ENCODE data around the gene DHDH. TPM values are rescaled to one million over a fixed set of nuclear protein-coding genes. Genes with fewer than 3 reads are reported as not detected.

Gene DHDH
- total and polyA plus RNA-seq, 2 of the 13 experiments (the other 11 are each of a cell fraction or from before 2014, with no cell fraction given), result 0.13 to 0.91 TPM

DNA sequence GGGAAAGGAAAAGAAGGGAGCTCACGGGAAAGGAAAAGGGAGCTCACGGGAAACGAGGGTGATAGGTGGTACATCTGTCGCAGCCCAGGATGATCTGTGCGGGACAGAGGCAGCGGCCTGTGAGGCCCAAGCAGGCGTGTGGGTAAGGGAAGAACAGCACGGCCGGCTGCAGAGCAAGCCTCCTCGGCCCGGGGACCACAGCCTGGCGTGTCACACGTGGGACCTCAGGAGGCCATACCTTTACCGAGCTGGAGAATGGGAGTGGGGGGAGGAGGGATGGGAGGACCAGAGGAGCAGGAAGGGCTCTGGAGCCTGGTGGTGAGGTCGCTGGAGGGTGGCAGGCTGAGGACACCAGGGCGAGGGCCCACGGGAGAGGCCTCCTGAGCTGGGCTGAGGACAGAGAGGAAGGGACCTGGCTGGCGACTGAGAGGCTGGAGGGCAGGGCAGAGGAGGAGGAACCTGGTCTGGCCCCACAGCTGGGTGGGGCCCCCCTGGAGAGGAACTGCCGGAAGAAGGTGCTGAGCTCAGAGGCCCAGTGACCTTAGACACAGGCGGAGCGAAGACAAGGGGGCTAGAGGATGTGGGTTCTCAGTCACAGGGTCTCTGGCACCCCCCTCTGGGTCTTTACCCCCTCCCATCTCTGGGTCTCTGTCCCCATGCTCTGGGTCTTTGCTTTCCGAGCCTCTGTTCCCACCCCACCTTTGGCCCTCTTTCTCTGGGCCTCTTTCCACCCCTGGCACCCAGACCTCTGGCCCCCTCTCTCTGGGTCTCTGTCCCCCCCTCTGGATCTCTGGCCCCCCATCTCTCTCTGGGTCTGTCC, 28.7 kb downstream of the DHDH start (continued):
- TF ChIP-seq STAG1 (CRISPR knock-in tag; IDR thresholded peaks at IDR 0.05), result no peak
- TF ChIP-seq, protein P1, sequence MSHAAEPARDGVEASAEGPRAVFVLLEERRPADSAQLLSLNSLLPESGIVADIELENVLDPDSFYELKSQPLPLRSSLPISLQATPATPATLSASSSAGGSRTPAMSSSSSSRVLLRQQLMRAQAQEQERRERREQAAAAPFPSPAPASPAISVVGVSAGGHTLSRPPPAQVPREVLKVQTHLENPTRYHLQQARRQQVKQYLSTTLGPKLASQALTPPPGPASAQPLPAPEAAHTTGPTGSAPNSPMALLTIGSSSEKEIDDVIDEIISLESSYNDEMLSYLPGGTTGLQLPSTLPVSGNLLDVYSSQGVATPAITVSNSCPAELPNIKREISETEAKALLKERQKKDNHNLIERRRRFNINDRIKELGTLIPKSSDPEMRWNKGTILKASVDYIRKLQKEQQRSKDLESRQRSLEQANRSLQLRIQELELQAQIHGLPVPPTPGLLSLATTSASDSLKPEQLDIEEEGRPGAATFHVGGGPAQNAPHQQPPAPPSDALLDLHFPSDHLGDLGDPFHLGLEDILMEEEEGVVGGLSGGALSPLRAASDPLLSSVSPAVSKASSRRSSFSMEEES (CRISPR knock-in tag; IDR thresholded peaks at IDR 0.05), result no peak; the same call in none of the 2 replicates
- 0 out of 2 replicates have a peak, but pooled peaks have one; percentile 21 for TF ChIP-seq FLYWCH1 (CRISPR knock-in tag; IDR thresholded peaks at IDR 0.05)
- no peak for TF ChIP-seq ZNF7 (CRISPR knock-in tag; IDR thresholded peaks at IDR 0.05)
- TF ChIP-seq ZNF883 (CRISPR knock-in tag; IDR thresholded peaks at IDR 0.05; ENCODE audit: not compliant biosample characterization), result peak; percentile 75
- TF ChIP-seq GATA4 (IDR thresholded peaks at IDR 0.05; ENCODE audit: borderline replicate concordance, low read depth), result no peak
- peak; percentile 62 for TF ChIP-seq HNF4A (CRISPR knock-in tag; IDR thresholded peaks at IDR 0.05)
- TF ChIP-seq FOSL2 (CRISPR knock-in tag; IDR thresholded peaks at IDR 0.05), result 0 out of 2 replicates have a peak, but pooled peaks have one; percentile 39
- TF ChIP-seq NKX3-1 (CRISPR knock-in tag; IDR thresholded peaks at IDR 0.05), result no peak; the same call in 1 of the 2 replicates
- TF ChIP-seq, protein P2, sequence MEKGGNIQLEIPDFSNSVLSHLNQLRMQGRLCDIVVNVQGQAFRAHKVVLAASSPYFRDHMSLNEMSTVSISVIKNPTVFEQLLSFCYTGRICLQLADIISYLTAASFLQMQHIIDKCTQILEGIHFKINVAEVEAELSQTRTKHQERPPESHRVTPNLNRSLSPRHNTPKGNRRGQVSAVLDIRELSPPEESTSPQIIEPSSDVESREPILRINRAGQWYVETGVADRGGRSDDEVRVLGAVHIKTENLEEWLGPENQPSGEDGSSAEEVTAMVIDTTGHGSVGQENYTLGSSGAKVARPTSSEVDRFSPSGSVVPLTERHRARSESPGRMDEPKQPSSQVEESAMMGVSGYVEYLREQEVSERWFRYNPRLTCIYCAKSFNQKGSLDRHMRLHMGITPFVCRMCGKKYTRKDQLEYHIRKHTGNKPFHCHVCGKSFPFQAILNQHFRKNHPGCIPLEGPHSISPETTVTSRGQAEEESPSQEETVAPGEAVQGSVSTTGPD (CRISPR knock-in tag; IDR thresholded peaks at IDR 0.05), result no peak
- TF ChIP-seq ZNF234 (CRISPR knock-in tag; conservative IDR thresholded peaks at IDR 0.05), result 0 out of 2 replicates have a peak, but pooled peaks have one; percentile 21
- TF ChIP-seq, protein P3, sequence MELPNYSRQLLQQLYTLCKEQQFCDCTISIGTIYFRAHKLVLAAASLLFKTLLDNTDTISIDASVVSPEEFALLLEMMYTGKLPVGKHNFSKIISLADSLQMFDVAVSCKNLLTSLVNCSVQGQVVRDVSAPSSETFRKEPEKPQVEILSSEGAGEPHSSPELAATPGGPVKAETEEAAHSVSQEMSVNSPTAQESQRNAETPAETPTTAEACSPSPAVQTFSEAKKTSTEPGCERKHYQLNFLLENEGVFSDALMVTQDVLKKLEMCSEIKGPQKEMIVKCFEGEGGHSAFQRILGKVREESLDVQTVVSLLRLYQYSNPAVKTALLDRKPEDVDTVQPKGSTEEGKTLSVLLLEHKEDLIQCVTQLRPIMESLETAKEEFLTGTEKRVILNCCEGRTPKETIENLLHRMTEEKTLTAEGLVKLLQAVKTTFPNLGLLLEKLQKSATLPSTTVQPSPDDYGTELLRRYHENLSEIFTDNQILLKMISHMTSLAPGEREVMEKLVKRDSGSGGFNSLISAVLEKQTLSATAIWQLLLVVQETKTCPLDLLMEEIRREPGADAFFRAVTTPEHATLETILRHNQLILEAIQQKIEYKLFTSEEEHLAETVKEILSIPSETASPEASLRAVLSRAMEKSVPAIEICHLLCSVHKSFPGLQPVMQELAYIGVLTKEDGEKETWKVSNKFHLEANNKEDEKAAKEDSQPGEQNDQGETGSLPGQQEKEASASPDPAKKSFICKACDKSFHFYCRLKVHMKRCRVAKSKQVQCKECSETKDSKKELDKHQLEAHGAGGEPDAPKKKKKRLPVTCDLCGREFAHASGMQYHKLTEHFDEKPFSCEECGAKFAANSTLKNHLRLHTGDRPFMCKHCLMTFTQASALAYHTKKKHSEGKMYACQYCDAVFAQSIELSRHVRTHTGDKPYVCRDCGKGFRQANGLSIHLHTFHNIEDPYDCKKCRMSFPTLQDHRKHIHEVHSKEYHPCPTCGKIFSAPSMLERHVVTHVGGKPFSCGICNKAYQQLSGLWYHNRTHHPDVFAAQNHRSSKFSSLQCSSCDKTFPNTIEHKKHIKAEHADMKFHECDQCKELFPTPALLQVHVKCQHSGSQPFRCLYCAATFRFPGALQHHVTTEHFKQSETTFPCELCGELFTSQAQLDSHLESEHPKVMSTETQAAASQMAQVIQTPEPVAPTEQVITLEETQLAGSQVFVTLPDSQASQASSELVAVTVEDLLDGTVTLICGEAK (IDR thresholded peaks at IDR 0.05), result no peak
- TF ChIP-seq, protein P3 (CRISPR knock-in tag; IDR thresholded peaks at IDR 0.05), result peak; percentile 67; the same call in 1 of the 2 replicates
- TF ChIP-seq, protein P4, sequence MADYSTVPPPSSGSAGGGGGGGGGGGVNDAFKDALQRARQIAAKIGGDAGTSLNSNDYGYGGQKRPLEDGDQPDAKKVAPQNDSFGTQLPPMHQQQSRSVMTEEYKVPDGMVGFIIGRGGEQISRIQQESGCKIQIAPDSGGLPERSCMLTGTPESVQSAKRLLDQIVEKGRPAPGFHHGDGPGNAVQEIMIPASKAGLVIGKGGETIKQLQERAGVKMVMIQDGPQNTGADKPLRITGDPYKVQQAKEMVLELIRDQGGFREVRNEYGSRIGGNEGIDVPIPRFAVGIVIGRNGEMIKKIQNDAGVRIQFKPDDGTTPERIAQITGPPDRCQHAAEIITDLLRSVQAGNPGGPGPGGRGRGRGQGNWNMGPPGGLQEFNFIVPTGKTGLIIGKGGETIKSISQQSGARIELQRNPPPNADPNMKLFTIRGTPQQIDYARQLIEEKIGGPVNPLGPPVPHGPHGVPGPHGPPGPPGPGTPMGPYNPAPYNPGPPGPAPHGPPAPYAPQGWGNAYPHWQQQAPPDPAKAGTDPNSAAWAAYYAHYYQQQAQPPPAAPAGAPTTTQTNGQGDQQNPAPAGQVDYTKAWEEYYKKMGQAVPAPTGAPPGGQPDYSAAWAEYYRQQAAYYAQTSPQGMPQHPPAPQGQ (CRISPR knock-in tag; IDR thresholded peaks at IDR 0.05; ENCODE audit: borderline replicate concordance), result no peak
- peak; percentile 90 for TF ChIP-seq ZNF451 (CRISPR knock-in tag; IDR thresholded peaks at IDR 0.05)
